ENCODE measurements around the gene FAM81A. TPM values are rescaled to one million over a fixed set of nuclear protein-coding genes. Genes with fewer than 3 reads are reported as not detected.

FAM81A gene
- total RNA-seq, 1 donor from 2014 or later, result 0.92 TPM

DNA sequence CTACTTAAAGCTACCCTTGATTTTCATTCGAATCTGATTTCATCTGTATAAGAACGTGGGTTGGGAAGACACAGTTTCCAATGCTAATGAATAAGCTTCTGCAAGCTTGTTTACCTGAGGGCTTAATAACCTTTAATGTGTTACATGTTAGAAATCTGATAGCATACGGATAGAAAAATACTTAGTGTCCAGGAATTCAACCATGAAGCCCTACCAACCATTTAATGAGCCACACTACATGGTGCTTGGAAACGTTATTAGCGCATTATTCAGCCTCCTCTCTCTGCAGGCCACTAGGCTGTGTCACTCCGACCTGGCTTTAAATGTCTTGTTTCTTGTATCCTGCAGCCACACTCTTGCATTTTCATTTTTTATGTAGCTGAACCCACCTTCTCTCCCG lies 1.6 kb downstream of the FAM81A start:
- Mint-ChIP-seq H3K27ac (no peak overlapping the region), H3K4me1 (peaks cover 21% of the 10 kb centered on the region), H3K4me3 (no peak overlapping the region), H3K9me3 (no peaks in the 10 kb centered on the region), H3K36me3 (no peaks in the 10 kb centered on the region), H3K27me3 (ENCODE audit: low read depth) (peaks cover 89% of the 10 kb centered on the region)
- TF ChIP-seq, protein P1, sequence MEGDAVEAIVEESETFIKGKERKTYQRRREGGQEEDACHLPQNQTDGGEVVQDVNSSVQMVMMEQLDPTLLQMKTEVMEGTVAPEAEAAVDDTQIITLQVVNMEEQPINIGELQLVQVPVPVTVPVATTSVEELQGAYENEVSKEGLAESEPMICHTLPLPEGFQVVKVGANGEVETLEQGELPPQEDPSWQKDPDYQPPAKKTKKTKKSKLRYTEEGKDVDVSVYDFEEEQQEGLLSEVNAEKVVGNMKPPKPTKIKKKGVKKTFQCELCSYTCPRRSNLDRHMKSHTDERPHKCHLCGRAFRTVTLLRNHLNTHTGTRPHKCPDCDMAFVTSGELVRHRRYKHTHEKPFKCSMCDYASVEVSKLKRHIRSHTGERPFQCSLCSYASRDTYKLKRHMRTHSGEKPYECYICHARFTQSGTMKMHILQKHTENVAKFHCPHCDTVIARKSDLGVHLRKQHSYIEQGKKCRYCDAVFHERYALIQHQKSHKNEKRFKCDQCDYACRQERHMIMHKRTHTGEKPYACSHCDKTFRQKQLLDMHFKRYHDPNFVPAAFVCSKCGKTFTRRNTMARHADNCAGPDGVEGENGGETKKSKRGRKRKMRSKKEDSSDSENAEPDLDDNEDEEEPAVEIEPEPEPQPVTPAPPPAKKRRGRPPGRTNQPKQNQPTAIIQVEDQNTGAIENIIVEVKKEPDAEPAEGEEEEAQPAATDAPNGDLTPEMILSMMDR (IDR thresholded peaks at IDR 0.05; ENCODE audit: unreplicated experiment), result no peak
- DNase-seq (ENCODE audit: low spot score in 2 of 2, unreplicated experiment in 2 of 2), result no peak

DNA sequence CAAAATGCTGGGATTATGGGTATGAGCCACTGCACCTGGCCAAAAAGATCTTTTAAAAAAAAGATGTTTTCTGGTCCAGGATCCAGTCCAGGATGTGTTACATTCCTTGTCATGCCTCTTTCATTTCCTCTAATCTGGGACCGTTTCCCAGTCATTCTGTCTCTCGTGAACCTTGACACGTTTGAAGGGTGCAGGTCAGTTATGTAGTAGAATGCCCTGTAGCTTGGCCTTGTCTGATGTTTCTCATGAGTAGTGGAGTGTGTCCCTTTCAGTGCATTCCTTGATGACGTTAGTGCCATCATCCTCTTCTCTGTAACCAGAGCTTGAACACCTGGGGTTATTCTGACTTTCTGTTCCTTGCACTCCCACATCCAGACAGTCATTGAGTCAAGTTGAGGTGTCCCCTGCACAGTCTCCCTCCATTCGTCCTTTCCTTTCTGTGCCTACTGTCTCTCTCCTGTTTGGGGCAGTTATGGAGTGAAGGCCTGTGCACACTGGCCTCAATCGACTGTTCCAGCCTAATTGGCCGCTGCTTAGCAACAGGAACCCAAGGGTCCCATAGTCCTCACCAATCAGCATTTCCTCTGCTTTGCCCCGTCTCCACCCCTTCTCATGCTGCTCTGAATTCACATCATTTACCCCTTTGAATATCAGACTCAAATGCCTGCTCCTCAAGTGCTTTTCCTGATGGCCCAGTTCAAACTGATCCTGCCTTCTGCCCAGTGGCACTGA lies 5.5 kb downstream of the FAM81A start:
- DNase-seq (ENCODE audit: low spot score in 2 of 2, unreplicated experiment in 2 of 2), result no peak
- H3K4me1 Mint-ChIP-seq, result peaks cover 23% of the 10 kb centered on the region
- peaks cover 74% of the 10 kb centered on the region for H3K27me3 Mint-ChIP-seq (ENCODE audit: low read depth)
- TF ChIP-seq, protein P1 (IDR thresholded peaks at IDR 0.05; ENCODE audit: unreplicated experiment), result no peak
- H3K36me3 Mint-ChIP-seq, result no peaks in the 10 kb centered on the region
- H3K27ac Mint-ChIP-seq, result no peak overlapping the region
- H3K4me3 Mint-ChIP-seq, result no peak overlapping the region
- no peaks in the 10 kb centered on the region for H3K9me3 Mint-ChIP-seq

DNA sequence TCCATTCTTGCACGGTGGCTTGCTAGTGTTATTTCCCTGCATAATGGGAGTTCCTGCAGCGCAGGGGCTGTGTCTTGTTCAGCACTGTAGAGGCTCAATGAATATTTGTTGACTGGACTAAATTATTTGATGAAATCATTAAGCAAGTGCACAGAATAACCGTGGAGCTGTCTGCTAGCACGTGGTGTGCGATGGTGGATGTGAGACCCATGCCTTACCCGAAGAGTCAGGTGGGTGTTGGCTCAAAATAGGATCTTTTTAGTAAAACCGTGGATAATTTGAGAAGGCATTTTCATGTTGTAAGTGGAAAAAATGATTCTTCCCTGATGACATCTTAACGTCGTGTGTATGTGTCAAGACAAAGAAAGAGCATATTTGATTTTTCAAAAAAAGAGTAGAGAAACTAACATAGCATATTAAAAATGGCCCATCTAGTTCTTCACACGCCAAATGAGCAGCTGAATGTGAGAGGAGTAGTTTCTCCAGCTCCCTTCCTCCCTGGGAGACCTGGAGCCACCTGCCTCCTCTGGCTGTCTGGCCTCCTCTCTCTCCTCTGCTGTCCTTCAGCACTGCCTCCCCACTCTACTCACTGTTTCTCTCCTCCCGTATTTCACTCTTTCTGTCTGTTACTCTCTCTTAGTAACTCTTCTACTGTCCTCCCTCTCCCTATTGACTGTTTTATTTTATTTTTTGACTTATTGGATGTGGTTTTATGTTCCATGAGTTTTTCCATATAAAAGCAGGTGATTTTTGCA lies 6.3 kb downstream of the FAM81A start:
- Mint-ChIP-seq H3K9me3 (no peaks in the 10 kb centered on the region), H3K36me3 (no peaks in the 10 kb centered on the region), H3K27me3 (ENCODE audit: low read depth) (peaks cover 67% of the 10 kb centered on the region), H3K27ac (peak overlapping the region; percentile 84), H3K4me3 (no peak overlapping the region), H3K4me1 (peaks cover 22% of the 10 kb centered on the region)
- TF ChIP-seq, protein P1 (IDR thresholded peaks at IDR 0.05; ENCODE audit: unreplicated experiment), result no peak
- DNase-seq (ENCODE audit: low spot score in 2 of 2, unreplicated experiment in 2 of 2), result no peak

DNA sequence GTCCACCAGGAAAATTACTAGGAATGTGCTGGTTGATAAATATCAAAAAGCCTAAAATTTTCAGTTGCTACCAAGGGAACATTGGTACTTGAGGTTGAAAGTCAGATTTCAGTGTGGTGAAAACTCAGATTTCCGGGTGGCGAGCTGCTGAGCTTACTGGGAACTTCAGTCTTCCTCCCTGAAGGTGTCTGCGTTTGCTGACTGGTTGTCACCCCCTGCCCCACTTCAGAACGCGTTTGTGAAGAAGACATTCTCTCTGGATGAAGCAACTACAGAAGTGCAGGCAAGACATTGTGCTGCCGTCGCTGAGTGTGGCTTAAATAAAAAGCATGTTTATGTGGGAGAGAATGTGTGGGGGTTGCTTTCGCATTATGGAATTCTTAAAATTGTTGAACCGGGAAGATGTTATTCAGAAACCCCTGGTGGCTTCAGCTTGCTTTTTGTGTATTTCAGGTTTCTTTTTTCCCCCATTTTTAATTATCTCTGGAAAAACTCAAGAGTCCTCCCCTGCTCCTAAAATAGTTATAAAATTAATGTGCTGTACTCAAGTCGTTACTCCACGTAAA lies 7.1 kb downstream of the FAM81A start:
- Mint-ChIP-seq H3K4me3 (peak overlapping the region; percentile 17), H3K4me1 (peaks cover 22% of the 10 kb centered on the region), H3K36me3 (no peaks in the 10 kb centered on the region), H3K9me3 (no peaks in the 10 kb centered on the region), H3K27me3 (ENCODE audit: low read depth) (peaks cover 59% of the 10 kb centered on the region), H3K27ac (peak overlapping the region; percentile 84)
- TF ChIP-seq, protein P1 (IDR thresholded peaks at IDR 0.05; ENCODE audit: unreplicated experiment), result no peak
- no peak for DNase-seq (ENCODE audit: low spot score in 2 of 2, unreplicated experiment in 2 of 2)

DNA sequence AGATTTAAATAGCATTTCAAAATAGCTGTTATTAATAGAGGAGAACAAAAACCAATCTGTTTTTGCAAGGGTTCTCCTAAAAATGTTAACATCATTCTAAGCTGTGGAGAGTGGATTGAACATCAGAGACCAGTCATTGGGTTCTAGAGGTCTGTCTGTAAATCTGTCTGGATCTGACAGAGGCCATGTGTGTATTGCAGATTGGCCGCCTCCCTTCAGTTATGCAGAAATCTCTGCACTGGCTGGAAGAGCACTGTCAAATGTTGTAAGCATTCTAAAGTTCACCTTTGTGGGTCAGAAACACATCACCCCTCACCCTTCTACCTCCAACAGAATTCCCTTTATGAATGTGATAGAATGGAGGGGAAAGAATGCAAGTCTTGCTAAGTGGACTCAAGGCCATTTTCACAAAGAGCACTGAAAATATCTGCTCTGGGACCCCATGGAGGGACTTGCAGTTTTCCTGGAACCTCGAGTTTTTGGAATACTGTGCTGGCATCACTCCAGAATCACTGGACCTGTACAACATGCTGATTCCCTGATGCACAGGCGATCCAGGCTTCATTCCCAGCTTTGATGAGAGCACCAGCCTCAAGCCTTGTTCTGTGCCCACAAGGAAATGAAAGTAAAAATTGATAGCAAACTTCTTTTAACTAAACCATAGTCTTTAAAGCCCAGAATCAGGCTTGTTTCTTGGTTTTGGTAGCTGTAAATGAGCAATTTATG lies 8.4 kb downstream of the FAM81A start:
- peaks cover 22% of the 10 kb centered on the region for H3K4me1 Mint-ChIP-seq
- TF ChIP-seq, protein P1 (IDR thresholded peaks at IDR 0.05; ENCODE audit: unreplicated experiment), result no peak
- H3K9me3 Mint-ChIP-seq, result no peaks in the 10 kb centered on the region
- H3K4me3 Mint-ChIP-seq, result no peak overlapping the region
- DNase-seq (ENCODE audit: low spot score in 2 of 2, unreplicated experiment in 2 of 2), result no peak
- peak overlapping the region; percentile 91 for H3K27ac Mint-ChIP-seq
- peaks cover 46% of the 10 kb centered on the region for H3K27me3 Mint-ChIP-seq (ENCODE audit: low read depth)
- H3K36me3 Mint-ChIP-seq, result no peaks in the 10 kb centered on the region
